Stimulated activated CD4-positive, alpha-beta T cell treated with anti-CD3 and anti-CD28 coated beads, Interleukin-2, amount 100 ng/mL, for 4 hours (primary cell): ENCODE results near the gene GP9.
"Not testable (repeated sequence)": the region's sequence is repeated elsewhere in the genome, so short reads cannot be mapped to it uniquely, and the experiment has no call there.

ENCODE experiments used
- DNase-seq: peaks from one replicate; pipeline ENCODE4 v3.0.0-alpha.2; 2020; ENCODE audit warnings: low read depth

GP9 gene

GRCh38 chr3:129050556-129051295 is 9.9 kb upstream of the GP9 start:
- no peak for DNase-seq

GRCh38 chr3:129051871-129052340 is 8.7 kb upstream of the GP9 start:
- no peak for DNase-seq

GRCh38 chr3:129052675-129053074 is 7.9 kb upstream of the GP9 start:
- DNase-seq: no peak

- DNase-seq: no peak
Measured at GRCh38 chr3:129054605-129055104, 5.9 kb upstream of the GP9 start.

- DNase-seq: no peak
Measured at GRCh38 chr3:129056451-129057173, 4.0 kb upstream of the GP9 start.

GRCh38 chr3:129057249-129057648 is 3.3 kb upstream of the GP9 start:
- no peak for DNase-seq

GRCh38 chr3:129058441-129059200 is 2.0 kb upstream of the GP9 start:
- DNase-seq: no peak

GRCh38 chr3:129059311-129059958 is 1.1 kb upstream of the GP9 start:
- DNase-seq: no peak

- no peak for DNase-seq
Measured at GRCh38 chr3:129061023-129061887, 676 bp downstream of the GP9 start.

- no peak for DNase-seq
Measured at GRCh38 chr3:129061888-129062834, 1.6 kb downstream of the GP9 start.

- DNase-seq: no peak
Measured at GRCh38 chr3:129063091-129063640, 2.6 kb downstream of the GP9 start.

- DNase-seq: no peak
Measured at GRCh38 chr3:129063841-129064482, 3.4 kb downstream of the GP9 start.

- DNase-seq: no peak
Measured at GRCh38 chr3:129065016-129065719, 4.6 kb downstream of the GP9 start.

- DNase-seq: no peak
Measured at GRCh38 chr3:129065720-129066073, 5.1 kb downstream of the GP9 start.

- not testable (repeated sequence) for DNase-seq
Measured at GRCh38 chr3:129067719-129068118, 7.1 kb downstream of the GP9 start.

GRCh38 chr3:129068291-129068886 is 7.8 kb downstream of the GP9 start:
- no peak for DNase-seq

GRCh38 chr3:129069313-129070085 is 8.9 kb downstream of the GP9 start:
- not testable (repeated sequence) for DNase-seq
